Esophagus squamous epithelium (tissue), 4 donors: ENCODE measurements around the gene LRP1B.

ENCODE experiments used
- CTCF ChIP-seq, 6 experiments: fragments of 450-650 bp in 4 of 6; fragments of 200-600 bp in 2 of 6; sonication (generic) in 2 of 6; IDR thresholded peaks; one replicate each; pipeline ENCODE4 v1.5.1; 2016 to 2019; ENCODE audit warnings: antibody characterized with exemption in 6 of 6, mild to moderate bottlenecking in 4 of 6, moderate library complexity in 4 of 6
- POLR2A ChIP-seq, 4 donors: fragments of 450-650 bp; IDR thresholded peaks; one replicate each; pipeline ENCODE4 v1.6.1; 2017; ENCODE audit warnings: antibody characterized with exemption in 4 of 4, mild to moderate bottlenecking in 4 of 4, moderate library complexity in 3 of 4

- TF ChIP-seq POLR2A (IDR thresholded peaks at IDR 0.05) (no peak), CTCF (IDR thresholded peaks at IDR 0.05) (no peak)
Measured at GRCh38 chr2:142042536-142043199, 88.1 kb downstream of the LRP1B start.
